CMK (cell line): ENCODE results near the gene KCNJ3.
"Not testable (repeated sequence)": the region's sequence is repeated elsewhere in the genome, so short reads cannot be mapped to it uniquely, and the experiment has no call there.

Experiments
- DNase-seq: peaks from one replicate; pipeline ENCODE4 v3.0.0-alpha.2; 2010; ENCODE audit warnings: low read depth

KCNJ3 gene

GRCh38 chr2:154846842-154847241, 148.3 kb downstream of the KCNJ3 start:
- DNase-seq, result no peak

- no peak for DNase-seq
Measured at GRCh38 chr2:154849482-154849881, 151.0 kb downstream of the KCNJ3 start.

DNA sequence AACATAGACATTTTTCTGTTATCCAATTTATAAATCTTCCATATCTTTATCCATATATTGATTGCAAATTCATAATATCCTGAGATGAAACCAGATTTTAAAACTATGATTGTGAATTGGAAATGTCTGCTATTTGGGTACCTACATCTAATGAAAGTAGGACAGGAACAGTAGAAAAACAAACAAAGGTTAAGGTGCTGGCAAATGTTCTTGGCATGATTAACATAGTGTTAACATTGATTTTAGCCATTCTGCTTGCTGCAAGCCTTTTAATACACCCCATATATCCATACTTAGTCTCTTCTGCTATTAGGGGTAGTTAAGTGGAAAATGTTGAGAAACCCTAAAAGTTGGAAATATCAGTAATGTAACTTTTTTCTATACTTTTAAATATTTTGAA, 152.0 kb downstream of the KCNJ3 start:
- DNase-seq, result no peak

GRCh38 chr2:154855138-154855537, 156.6 kb downstream of the KCNJ3 start:
- no peak for DNase-seq

DNA sequence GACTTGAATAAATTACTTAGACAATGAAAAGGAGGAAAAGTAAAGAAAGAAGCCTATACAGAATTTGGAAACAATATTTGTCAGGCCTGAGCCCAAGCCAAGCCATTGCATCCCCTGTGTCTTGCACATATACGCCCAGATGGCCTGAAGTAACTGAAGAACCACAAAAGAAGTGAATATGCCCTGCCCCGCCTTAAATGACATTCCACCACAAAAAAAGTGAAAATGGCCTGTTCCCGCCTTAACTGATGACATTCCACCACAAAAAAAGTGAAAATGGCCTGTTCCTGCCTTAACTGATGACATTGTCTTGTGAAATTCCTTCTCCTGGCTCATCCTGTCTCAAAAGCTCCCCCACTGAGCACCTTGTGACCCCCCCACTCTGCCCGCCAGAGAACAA, 168.7 kb downstream of the KCNJ3 start:
- DNase-seq, result not testable (repeated sequence)

- DNase-seq, result no peak
Measured at GRCh38 chr2:154875999-154876398, 177.5 kb downstream of the KCNJ3 start.

- no peak for DNase-seq
Measured at GRCh38 chr2:154882725-154883124, 184.2 kb downstream of the KCNJ3 start.

- no peak for DNase-seq
Measured at GRCh38 chr2:154886316-154886715, 187.8 kb downstream of the KCNJ3 start.

- DNase-seq, result no peak
Measured at GRCh38 chr2:154898269-154898668, 199.8 kb downstream of the KCNJ3 start.

DNA sequence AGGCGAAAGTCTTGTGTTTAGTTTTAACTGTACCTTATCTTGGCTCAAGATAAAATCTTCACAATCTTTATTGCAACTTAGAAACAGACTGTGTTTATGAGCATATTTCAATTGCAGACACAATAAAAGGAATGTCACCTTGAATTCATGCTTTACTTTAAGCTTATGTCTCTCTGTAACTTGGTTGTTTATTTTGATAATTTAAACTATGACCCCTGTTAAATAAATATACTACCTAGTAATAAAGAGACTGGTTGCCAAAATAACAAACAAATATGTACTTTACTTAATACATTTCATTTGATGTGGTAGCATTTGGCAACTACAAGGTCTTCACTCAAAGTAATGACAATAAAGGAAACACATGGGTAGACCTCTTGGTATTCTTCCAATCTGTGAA, 202.6 kb downstream of the KCNJ3 start:
- DNase-seq, result no peak
